ENCODE measurements around the gene ELAVL1.

DNA sequence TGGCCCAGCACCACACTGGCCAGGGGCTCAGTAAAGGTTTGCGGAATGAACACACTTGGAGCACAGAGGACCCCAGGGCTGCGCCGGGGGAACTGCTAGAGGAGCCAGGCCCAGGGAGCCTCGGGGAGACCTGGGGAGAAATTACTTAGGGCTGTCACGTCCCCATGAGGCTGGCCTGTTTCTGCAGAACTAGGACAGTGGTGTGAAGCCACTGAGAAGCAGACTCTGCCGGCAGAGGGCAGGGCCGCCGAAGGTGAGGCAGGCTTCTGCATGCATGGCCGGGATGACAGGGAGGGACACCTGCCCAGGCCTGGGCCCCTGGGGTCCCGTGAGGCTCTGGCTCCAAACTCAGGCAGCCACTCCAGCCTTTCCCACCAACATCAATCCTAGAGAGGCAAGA lies 26.4 kb downstream of the ELAVL1 start:
- TF ChIP-seq, protein P1, sequence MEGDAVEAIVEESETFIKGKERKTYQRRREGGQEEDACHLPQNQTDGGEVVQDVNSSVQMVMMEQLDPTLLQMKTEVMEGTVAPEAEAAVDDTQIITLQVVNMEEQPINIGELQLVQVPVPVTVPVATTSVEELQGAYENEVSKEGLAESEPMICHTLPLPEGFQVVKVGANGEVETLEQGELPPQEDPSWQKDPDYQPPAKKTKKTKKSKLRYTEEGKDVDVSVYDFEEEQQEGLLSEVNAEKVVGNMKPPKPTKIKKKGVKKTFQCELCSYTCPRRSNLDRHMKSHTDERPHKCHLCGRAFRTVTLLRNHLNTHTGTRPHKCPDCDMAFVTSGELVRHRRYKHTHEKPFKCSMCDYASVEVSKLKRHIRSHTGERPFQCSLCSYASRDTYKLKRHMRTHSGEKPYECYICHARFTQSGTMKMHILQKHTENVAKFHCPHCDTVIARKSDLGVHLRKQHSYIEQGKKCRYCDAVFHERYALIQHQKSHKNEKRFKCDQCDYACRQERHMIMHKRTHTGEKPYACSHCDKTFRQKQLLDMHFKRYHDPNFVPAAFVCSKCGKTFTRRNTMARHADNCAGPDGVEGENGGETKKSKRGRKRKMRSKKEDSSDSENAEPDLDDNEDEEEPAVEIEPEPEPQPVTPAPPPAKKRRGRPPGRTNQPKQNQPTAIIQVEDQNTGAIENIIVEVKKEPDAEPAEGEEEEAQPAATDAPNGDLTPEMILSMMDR (conservative IDR thresholded peaks at IDR 0.05; ENCODE audit: low read depth in 2 of 2): peak in 1 of 2 experiments; percentile 18; a peak in 1 of 4 replicates
- no peak for TF ChIP-seq EZH2 (IDR thresholded peaks at IDR 0.05; ENCODE audit: low read depth, unreplicated experiment)
- no peak for TF ChIP-seq JUNB (IDR thresholded peaks at IDR 0.05; ENCODE audit: unreplicated experiment)
- TF ChIP-seq POLR2AphosphoS5 (IDR thresholded peaks at IDR 0.05; ENCODE audit: low read depth): no peak
- TF ChIP-seq EZH2phosphoT487 (IDR thresholded peaks at IDR 0.05; ENCODE audit: unreplicated experiment): no peak
- TF ChIP-seq, protein P2, sequence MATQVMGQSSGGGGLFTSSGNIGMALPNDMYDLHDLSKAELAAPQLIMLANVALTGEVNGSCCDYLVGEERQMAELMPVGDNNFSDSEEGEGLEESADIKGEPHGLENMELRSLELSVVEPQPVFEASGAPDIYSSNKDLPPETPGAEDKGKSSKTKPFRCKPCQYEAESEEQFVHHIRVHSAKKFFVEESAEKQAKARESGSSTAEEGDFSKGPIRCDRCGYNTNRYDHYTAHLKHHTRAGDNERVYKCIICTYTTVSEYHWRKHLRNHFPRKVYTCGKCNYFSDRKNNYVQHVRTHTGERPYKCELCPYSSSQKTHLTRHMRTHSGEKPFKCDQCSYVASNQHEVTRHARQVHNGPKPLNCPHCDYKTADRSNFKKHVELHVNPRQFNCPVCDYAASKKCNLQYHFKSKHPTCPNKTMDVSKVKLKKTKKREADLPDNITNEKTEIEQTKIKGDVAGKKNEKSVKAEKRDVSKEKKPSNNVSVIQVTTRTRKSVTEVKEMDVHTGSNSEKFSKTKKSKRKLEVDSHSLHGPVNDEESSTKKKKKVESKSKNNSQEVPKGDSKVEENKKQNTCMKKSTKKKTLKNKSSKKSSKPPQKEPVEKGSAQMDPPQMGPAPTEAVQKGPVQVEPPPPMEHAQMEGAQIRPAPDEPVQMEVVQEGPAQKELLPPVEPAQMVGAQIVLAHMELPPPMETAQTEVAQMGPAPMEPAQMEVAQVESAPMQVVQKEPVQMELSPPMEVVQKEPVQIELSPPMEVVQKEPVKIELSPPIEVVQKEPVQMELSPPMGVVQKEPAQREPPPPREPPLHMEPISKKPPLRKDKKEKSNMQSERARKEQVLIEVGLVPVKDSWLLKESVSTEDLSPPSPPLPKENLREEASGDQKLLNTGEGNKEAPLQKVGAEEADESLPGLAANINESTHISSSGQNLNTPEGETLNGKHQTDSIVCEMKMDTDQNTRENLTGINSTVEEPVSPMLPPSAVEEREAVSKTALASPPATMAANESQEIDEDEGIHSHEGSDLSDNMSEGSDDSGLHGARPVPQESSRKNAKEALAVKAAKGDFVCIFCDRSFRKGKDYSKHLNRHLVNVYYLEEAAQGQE (IDR thresholded peaks at IDR 0.05; ENCODE audit: unreplicated experiment): no peak
- TF ChIP-seq, protein P3, sequence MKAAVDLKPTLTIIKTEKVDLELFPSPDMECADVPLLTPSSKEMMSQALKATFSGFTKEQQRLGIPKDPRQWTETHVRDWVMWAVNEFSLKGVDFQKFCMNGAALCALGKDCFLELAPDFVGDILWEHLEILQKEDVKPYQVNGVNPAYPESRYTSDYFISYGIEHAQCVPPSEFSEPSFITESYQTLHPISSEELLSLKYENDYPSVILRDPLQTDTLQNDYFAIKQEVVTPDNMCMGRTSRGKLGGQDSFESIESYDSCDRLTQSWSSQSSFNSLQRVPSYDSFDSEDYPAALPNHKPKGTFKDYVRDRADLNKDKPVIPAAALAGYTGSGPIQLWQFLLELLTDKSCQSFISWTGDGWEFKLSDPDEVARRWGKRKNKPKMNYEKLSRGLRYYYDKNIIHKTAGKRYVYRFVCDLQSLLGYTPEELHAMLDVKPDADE (IDR thresholded peaks at IDR 0.05): no peak
- TF ChIP-seq NANOG (IDR thresholded peaks at IDR 0.05; ENCODE audit: borderline replicate concordance): no peak
- TF ChIP-seq CREB1 (CRISPR knock-in tag; IDR thresholded peaks at IDR 0.05; ENCODE audit: low read depth): no peak
- no peak for TF ChIP-seq ZNF114 (CRISPR knock-in tag; IDR thresholded peaks at IDR 0.05)
- TF ChIP-seq ZNF331 (CRISPR knock-in tag; IDR thresholded peaks at IDR 0.05; ENCODE audit: low read depth): no peak
- no peak for TF ChIP-seq STAT1 (IDR thresholded peaks at IDR 0.05; ENCODE audit: unreplicated experiment)
- TF ChIP-seq, protein P4, sequence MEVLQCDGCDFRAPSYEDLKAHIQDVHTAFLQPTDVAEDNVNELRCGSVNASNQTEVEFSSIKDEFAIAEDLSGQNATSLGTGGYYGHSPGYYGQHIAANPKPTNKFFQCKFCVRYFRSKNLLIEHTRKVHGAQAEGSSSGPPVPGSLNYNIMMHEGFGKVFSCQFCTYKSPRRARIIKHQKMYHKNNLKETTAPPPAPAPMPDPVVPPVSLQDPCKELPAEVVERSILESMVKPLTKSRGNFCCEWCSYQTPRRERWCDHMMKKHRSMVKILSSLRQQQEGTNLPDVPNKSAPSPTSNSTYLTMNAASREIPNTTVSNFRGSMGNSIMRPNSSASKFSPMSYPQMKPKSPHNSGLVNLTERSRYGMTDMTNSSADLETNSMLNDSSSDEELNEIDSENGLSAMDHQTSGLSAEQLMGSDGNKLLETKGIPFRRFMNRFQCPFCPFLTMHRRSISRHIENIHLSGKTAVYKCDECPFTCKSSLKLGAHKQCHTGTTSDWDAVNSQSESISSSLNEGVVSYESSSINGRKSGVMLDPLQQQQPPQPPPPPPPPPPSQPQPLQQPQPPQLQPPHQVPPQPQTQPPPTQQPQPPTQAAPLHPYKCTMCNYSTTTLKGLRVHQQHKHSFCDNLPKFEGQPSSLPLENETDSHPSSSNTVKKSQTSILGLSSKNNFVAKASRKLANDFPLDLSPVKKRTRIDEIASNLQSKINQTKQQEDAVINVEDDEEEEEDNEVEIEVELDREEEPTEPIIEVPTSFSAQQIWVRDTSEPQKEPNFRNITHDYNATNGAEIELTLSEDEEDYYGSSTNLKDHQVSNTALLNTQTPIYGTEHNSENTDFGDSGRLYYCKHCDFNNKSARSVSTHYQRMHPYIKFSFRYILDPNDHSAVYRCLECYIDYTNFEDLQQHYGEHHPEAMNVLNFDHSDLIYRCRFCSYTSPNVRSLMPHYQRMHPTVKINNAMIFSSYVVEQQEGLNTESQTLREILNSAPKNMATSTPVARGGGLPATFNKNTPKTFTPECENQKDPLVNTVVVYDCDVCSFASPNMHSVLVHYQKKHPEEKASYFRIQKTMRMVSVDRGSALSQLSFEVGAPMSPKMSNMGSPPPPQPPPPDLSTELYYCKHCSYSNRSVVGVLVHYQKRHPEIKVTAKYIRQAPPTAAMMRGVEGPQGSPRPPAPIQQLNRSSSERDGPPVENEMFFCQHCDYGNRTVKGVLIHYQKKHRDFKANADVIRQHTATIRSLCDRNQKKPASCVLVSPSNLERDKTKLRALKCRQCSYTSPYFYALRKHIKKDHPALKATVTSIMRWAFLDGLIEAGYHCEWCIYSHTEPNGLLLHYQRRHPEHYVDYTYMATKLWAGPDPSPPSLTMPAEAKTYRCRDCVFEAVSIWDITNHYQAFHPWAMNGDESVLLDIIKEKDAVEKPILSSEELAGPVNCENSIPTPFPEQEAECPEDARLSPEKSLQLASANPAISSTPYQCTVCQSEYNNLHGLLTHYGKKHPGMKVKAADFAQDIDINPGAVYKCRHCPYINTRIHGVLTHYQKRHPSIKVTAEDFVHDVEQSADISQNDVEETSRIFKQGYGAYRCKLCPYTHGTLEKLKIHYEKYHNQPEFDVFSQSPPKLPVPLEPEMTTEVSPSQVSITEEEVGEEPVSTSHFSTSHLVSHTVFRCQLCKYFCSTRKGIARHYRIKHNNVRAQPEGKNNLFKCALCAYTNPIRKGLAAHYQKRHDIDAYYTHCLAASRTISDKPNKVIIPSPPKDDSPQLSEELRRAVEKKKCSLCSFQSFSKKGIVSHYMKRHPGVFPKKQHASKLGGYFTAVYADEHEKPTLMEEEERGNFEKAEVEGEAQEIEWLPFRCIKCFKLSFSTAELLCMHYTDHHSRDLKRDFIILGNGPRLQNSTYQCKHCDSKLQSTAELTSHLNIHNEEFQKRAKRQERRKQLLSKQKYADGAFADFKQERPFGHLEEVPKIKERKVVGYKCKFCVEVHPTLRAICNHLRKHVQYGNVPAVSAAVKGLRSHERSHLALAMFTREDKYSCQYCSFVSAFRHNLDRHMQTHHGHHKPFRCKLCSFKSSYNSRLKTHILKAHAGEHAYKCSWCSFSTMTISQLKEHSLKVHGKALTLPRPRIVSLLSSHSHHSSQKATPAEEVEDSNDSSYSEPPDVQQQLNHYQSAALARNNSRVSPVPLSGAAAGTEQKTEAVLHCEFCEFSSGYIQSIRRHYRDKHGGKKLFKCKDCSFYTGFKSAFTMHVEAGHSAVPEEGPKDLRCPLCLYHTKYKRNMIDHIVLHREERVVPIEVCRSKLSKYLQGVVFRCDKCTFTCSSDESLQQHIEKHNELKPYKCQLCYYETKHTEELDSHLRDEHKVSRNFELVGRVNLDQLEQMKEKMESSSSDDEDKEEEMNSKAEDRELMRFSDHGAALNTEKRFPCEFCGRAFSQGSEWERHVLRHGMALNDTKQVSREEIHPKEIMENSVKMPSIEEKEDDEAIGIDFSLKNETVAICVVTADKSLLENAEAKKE (CRISPR knock-in tag; IDR thresholded peaks at IDR 0.05): no peak
